Erythroblast (primary cell): Measurements from ENCODE around the gene FGFR2.

Experiments used
- GATA1 ChIP-seq: IDR thresholded peaks from 2 replicates; pipeline ENCODE4 v1.6.1; 2011; ENCODE audit warnings: low read depth, mild to moderate bottlenecking, control low read depth, low read length, moderate library complexity
- POLR2A ChIP-seq: IDR thresholded peaks from 2 replicates; pipeline ENCODE4 v1.6.1; 2011; ENCODE audit warnings: mild to moderate bottlenecking, low read length

- TF ChIP-seq POLR2A (no peak), GATA1 (no peak)
Measured at GRCh38 chr10:121633056-121633455, 34.8 kb upstream of the FGFR2 start.
